ENCODE results near the gene PRPF40B.

DNA sequence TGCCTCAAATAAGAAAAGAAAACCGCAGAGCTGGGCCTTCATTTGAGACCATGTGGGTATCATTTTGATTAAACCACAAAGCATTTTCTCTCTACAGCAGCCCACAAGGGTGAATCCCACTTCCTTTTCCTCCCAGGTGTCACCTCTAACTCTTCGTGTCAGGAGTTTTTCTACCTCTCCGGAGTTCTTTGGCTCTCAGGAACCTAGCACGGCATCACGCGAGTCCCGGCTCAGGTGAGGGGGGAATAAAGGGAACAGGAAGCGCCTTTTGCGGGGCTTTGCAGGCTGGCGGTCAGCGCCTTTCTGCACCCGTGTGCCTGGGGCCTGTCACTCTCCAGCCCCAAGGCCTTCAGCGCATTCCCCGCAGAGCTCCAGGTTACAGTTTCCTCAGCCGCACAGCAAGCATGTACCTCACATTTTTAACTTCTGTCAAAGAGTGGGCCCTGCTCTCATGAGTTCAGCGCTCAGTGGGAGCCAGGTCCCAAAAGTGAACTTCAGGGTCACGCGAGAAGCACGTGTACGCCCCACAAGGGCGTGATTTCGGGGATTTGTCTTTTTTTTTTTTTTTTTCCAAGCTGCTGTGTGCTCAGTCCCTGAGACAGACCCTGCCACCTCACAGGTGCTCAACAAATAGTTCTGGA, 740 bp upstream of the PRPF40B start:
- no peak for TF ChIP-seq TAF1 (IDR thresholded peaks at IDR 0.05; ENCODE audit: borderline replicate concordance, low read depth, low read length)
- no peak for TF ChIP-seq POLR2A (IDR thresholded peaks at IDR 0.05; ENCODE audit: low read depth, low read length)
- TF ChIP-seq POLR2AphosphoS5 (IDR thresholded peaks at IDR 0.05; ENCODE audit: low read depth, low read length) = no peak; the same call in 1 of the 2 replicates
